CD4-positive, alpha-beta T cell (primary cell): ENCODE results near the gene PNMA8A. TPM values are rescaled to one million over a fixed set of nuclear protein-coding genes. Genes with fewer than 3 reads are reported as not detected.
A peak's percentile ranks its signal among the peaks of the same experiment; 100 is the strongest.

ENCODE experiments used
- ATAC-seq: fragments of 200-7000 bp; cut with Tn5 transposase; one replicate; pipeline ENCODE4 v1.10.0; 2022; ENCODE audit warnings: mild to moderate bottlenecking; ENCODE audit not compliant: poor library complexity
- CTCF ChIA-PET: fragments of 350-600 bp; sonication (Branson Sonifier 250); formaldehyde crosslinking; loops from one replicate; lab custom pipeline; 2021; ENCODE audit warnings: antibody characterized with exemption, inconsistent platforms; lab: Charles Lee
- POLR2A ChIA-PET: fragments of 350-600 bp; sonication (Branson Sonifier 250); formaldehyde crosslinking; loops from one replicate; lab custom pipeline; 2021; ENCODE audit warnings: antibody characterized with exemption, inconsistent platforms; lab: Charles Lee
- DNase-seq, 14 experiments: peaks; one replicate each; pipeline ENCODE4 v3.0.0-alpha.2; 2013 to 2020; ENCODE audit warnings: mixed read lengths in 2 of 14
- H3K27ac ChIP-seq, 2 donors: one replicate each; pipeline versions ENCODE4 v1.5.1 to v1.7.0; 2013; ENCODE audit warnings: low read length in 2 of 2, low read depth in 1 of 2, mild to moderate bottlenecking in 1 of 2
- H3K27me3 ChIP-seq, 2 experiments: 1 replicate in 1 of 2; 2 replicates in 1 of 2; pipeline versions ENCODE4 v1.6.1 to v1.7.0; 2013; ENCODE audit warnings: low read length in 2 of 2, control low read depth in 1 of 2, mild to moderate bottlenecking in 1 of 2, moderate library complexity in 1 of 2; ENCODE audit not compliant: insufficient read depth in 2 of 2, control insufficient read depth in 1 of 2
- H3K36me3 ChIP-seq: one replicate; pipeline ENCODE4 v1.6.1; 2013; ENCODE audit warnings: low read length, control low read depth; ENCODE audit not compliant: insufficient read depth
- H3K4me1 ChIP-seq: one replicate; pipeline ENCODE4 v1.6.1; 2013; ENCODE audit warnings: low read length, control low read depth; ENCODE audit not compliant: insufficient read depth
- H3K4me3 ChIP-seq: one replicate; pipeline ENCODE4 v1.5.1; 2013; ENCODE audit warnings: mild to moderate bottlenecking, low read length, moderate library complexity
- H3K9me3 ChIP-seq, 2 experiments: 1 replicate in 1 of 2; 2 replicates in 1 of 2; pipeline versions ENCODE4 v1.6.1 to v1.7.0; 2013; ENCODE audit warnings: low read length in 2 of 2, mild to moderate bottlenecking in 2 of 2, control low read depth in 1 of 2, moderate library complexity in 1 of 2; ENCODE audit not compliant: control insufficient read depth in 1 of 2, insufficient read depth in 1 of 2
- H3K27ac Mint-ChIP-seq: one replicate; pipeline ENCODE4 v1.8.0; 2020; ENCODE audit warnings: mixed read lengths
- H3K27me3 Mint-ChIP-seq: one replicate; pipeline ENCODE4 v1.8.0; 2021; ENCODE audit warnings: mixed read lengths
- H3K36me3 Mint-ChIP-seq: one replicate; pipeline ENCODE4 v1.8.0; 2021; ENCODE audit warnings: low read depth, mixed read lengths
- H3K4me1 Mint-ChIP-seq: one replicate; pipeline ENCODE4 v1.8.0; 2021; ENCODE audit warnings: low read depth, mixed read lengths
- H3K4me3 Mint-ChIP-seq: one replicate; pipeline ENCODE4 v1.8.0; 2020; ENCODE audit warnings: mild to moderate bottlenecking, mixed read lengths
- H3K9me3 Mint-ChIP-seq: one replicate; pipeline ENCODE4 v1.8.0; 2020; ENCODE audit warnings: mixed read lengths
- intact Hi-C, 2 experiments: fragments of 100-400 bp; cut with DNase I in 1 of 2; cut with micrococcal nuclease in 1 of 2; formaldehyde crosslinking; loops; one replicate each; pipeline versions ENCODE4 v1.15.1 to v1.9.0; 2023 to 2025; cut with DNase I, micrococcal nuclease
- total RNA-seq, 174 experiments: library from RNA in 2 of 174; stranded (reverse) in 2 of 174; gene quantifications; one replicate each; pipeline ENCODE4 v1.2.3 and lab custom pipeline; 2021 to 2026
- TF ChIP-seq, protein P1 (sequence below): fragments of 200-600 bp; IDR thresholded peaks from one replicate; pipeline ENCODE4 v1.8.0; 2022; ENCODE audit warnings: antibody characterized with exemption, mild to moderate bottlenecking

PNMA8A gene
- total RNA-seq, 2 experiments from 2014 or later: not detected

DNA sequence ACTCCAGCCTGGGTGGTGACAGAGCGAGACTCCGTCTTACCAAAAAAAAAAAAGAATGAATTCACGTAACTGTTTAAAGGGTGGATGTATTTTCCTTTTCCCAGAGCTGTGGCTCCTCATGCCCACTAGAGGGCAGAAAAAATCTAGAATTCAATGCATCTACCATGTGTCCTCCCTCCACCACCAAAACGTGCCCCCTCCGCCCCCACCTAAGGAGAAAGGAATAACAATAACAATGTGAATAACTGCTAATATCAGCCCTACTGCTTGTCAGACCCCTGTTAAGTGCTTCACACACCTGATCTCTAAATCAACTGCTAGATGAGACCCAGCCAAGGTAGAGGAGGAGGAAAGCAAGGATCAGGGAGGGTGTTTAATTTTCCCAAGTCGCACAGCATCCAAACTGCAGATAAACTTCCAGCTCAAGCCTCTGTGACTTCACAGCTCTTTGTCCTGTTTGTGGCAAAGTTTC, 44.6 kb upstream of the PNMA8A start:
- Mint-ChIP-seq H3K36me3 (no peaks in the 10 kb centered on the region), H3K9me3 (no peaks in the 10 kb centered on the region), H3K27ac (peak overlapping the region; percentile 35), H3K4me3 (peak overlapping the region; percentile 43), H3K4me1 (peaks cover 39% of the 10 kb centered on the region), H3K27me3 (peaks cover 22% of the 10 kb centered on the region)
- no peak overlapping the region for H3K27ac ChIP-seq
- intact Hi-C loops: loop anchor here (1.0 kb wide), 2 partner anchors 12 to 26 kb away; no protein-coding TSS in a partner anchor
- TF ChIP-seq, protein P1, sequence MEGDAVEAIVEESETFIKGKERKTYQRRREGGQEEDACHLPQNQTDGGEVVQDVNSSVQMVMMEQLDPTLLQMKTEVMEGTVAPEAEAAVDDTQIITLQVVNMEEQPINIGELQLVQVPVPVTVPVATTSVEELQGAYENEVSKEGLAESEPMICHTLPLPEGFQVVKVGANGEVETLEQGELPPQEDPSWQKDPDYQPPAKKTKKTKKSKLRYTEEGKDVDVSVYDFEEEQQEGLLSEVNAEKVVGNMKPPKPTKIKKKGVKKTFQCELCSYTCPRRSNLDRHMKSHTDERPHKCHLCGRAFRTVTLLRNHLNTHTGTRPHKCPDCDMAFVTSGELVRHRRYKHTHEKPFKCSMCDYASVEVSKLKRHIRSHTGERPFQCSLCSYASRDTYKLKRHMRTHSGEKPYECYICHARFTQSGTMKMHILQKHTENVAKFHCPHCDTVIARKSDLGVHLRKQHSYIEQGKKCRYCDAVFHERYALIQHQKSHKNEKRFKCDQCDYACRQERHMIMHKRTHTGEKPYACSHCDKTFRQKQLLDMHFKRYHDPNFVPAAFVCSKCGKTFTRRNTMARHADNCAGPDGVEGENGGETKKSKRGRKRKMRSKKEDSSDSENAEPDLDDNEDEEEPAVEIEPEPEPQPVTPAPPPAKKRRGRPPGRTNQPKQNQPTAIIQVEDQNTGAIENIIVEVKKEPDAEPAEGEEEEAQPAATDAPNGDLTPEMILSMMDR: peak; percentile 80
- peak; percentile 73 for ATAC-seq
- CTCF ChIA-PET: interaction anchor here (0.8 to 1.7 kb wide), 4 partner anchors 8 to 24 kb away, joined by 3 to 15 read pairs (median 4); no protein-coding TSS in a partner anchor
- H3K4me1 ChIP-seq: peaks cover 43% of the 10 kb centered on the region
- no peak overlapping the region for H3K4me3 ChIP-seq
- DNase-seq: peak in 9 of 14 experiments; percentile 15 to 65 (median 55)
- POLR2A ChIA-PET: interaction anchor here (0.6 to 1.3 kb wide), 2 partner anchors 14 to 145 kb away, joined by 4 to 7 read pairs; partner anchors contain the start of gene DACT3
- peaks cover 0 to 10% of the 10 kb centered on the region in 2 experiments for H3K27me3 ChIP-seq
- H3K36me3 ChIP-seq: no peaks in the 10 kb centered on the region
- no peaks in the 10 kb centered on the region for H3K9me3 ChIP-seq

DNA sequence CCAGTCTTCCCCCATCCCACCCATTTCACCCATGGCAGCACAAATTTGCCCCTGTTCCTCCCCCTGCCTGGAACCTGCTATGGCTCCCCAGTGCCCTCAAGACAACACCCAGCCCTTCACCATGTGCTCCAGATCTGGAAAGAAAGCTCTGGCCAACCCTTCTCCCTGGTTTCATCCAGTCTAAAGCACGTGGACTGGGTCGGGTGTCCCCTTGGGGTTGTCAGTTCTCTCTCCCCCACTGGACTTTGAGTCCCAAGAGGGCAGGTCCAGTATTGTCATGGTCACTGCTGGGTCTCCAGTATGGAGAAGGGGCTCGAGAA, 43.9 kb upstream of the PNMA8A start:
- TF ChIP-seq, protein P1: no peak
- Mint-ChIP-seq H3K36me3 (no peaks in the 10 kb centered on the region), H3K4me1 (peaks cover 32% of the 10 kb centered on the region), H3K27me3 (peaks cover 25% of the 10 kb centered on the region), H3K4me3 (no peak overlapping the region), H3K27ac (no peak overlapping the region), H3K9me3 (no peaks in the 10 kb centered on the region)
- H3K27ac ChIP-seq: no peak overlapping the region
- H3K4me3 ChIP-seq: no peak overlapping the region
- DNase-seq: no peak
- H3K4me1 ChIP-seq: peaks cover 38% of the 10 kb centered on the region
- no peaks in the 10 kb centered on the region for H3K36me3 ChIP-seq
- intact Hi-C loops: no loop called here
- CTCF ChIA-PET: interaction anchor here (1.2 to 1.7 kb wide), 3 partner anchors 9 to 23 kb away, joined by 3 to 15 read pairs (median 4); no protein-coding TSS in a partner anchor
- no peak for ATAC-seq
- POLR2A ChIA-PET: interaction anchor here (1.3 kb wide), 1 partner anchor 15 kb away, joined by 7 read pairs; no protein-coding TSS in a partner anchor
- H3K27me3 ChIP-seq: peaks cover 0 to 10% of the 10 kb centered on the region in 2 experiments
- H3K9me3 ChIP-seq: no peaks in the 10 kb centered on the region

DNA sequence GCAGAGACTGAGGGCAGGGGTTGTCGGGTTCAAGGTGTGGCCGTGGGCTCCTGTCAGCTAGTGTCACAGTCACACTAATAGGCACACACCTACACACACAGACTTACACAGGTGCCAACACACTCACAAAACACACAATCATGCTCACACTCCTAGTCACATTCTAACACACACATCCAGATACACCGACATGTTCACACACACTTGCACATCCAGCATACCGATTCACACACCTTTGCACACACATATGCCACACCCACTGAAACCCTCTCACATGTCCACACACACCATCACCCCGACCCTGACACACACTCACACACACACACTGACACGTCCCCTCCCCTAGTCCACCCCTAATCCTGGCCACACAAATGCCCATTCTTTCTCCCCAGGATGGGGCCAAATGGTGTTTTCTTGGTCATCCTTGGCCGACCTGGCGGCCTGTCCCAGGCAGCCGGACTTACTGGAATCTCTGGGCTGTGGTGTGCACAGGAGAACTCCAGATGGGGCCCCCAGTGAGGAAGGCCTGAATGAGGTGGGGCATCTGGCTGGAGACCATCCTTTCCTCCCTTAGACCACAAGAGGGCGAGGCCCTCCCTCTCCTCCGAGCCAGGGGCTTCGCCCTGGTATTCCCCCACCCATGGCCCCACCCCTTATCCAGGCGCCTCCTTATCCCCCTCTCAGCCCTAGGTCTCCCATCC, 43.4 kb upstream of the PNMA8A start:
- no peak for ATAC-seq
- no peak overlapping the region for H3K27ac Mint-ChIP-seq

More for the DNA sequence above, 43.4 kb upstream of the PNMA8A start:
- Histone ChIP-seq H3K27me3 (peaks cover 0 to 10% of the 10 kb centered on the region in 2 experiments), H3K4me3 (no peak overlapping the region), H3K4me1 (peaks cover 33% of the 10 kb centered on the region), H3K27ac (no peak overlapping the region), H3K36me3 (no peaks in the 10 kb centered on the region), H3K9me3 (no peaks in the 10 kb centered on the region)
- intact Hi-C loops: no loop called here
- TF ChIP-seq, protein P1: no peak
- peaks cover 25% of the 10 kb centered on the region for H3K27me3 Mint-ChIP-seq
- no peak for DNase-seq
- no peaks in the 10 kb centered on the region for H3K36me3 Mint-ChIP-seq
- H3K4me1 Mint-ChIP-seq: peaks cover 27% of the 10 kb centered on the region
- ChIA-PET POLR2A (no interaction called here), CTCF (interaction anchor here (1.1 to 1.9 kb wide), 3 partner anchors 9 to 22 kb away, joined by 4 to 7 read pairs (median 4); no protein-coding TSS in a partner anchor)
- H3K4me3 Mint-ChIP-seq: no peak overlapping the region
- H3K9me3 Mint-ChIP-seq: no peaks in the 10 kb centered on the region
